H9 (cell line): ENCODE measurements around the gene CD1D. TPM values are rescaled to one million over a fixed set of nuclear protein-coding genes. Genes with fewer than 3 reads are reported as not detected.

Source experiments
- DNase-seq: peaks from one replicate; pipeline ENCODE4 v3.0.0-alpha.2; 2017
- H2AFZ ChIP-seq: one replicate; pipeline ENCODE4 v1.6.1; 2013; ENCODE audit warnings: mild to moderate bottlenecking, low read length, control low read depth, moderate library complexity
- H2AK5ac ChIP-seq: 2 replicates; pipeline ENCODE4 v1.6.1; 2013; ENCODE audit warnings: low read length, control low read depth, mixed read lengths; ENCODE audit not compliant: insufficient read length
- H2BK120ac ChIP-seq: one replicate; pipeline ENCODE4 v1.6.1; 2013; ENCODE audit warnings: low read depth, mild to moderate bottlenecking, low read length, control low read depth, inconsistent platforms; ENCODE audit not compliant: poor library complexity, severe bottlenecking
- H2BK12ac ChIP-seq: 2 replicates; pipeline ENCODE4 v1.6.1; 2013; ENCODE audit warnings: low read length, control low read depth, mixed read lengths, low read depth; ENCODE audit not compliant: insufficient read length
- H2BK15ac ChIP-seq: 2 replicates; pipeline ENCODE4 v1.6.1; 2013; ENCODE audit warnings: low read depth, low read length, control low read depth
- H2BK20ac ChIP-seq: one replicate; pipeline ENCODE4 v1.6.1; 2013; ENCODE audit warnings: low read depth, mild to moderate bottlenecking, low read length, control low read depth, inconsistent platforms; ENCODE audit not compliant: poor library complexity, severe bottlenecking
- H2BK5ac ChIP-seq: 2 replicates; pipeline ENCODE4 v1.6.1; 2013; ENCODE audit warnings: low read length, control low read depth, mixed read lengths; ENCODE audit not compliant: insufficient read length
- H3K14ac ChIP-seq: 2 replicates; pipeline ENCODE4 v1.6.1; 2013; ENCODE audit warnings: low read length, control low read depth; ENCODE audit not compliant: insufficient read depth
- H3K18ac ChIP-seq: 2 replicates; pipeline ENCODE4 v1.6.1; 2013; ENCODE audit warnings: low read depth, mild to moderate bottlenecking, mixed read lengths, low read length, control low read depth; ENCODE audit not compliant: insufficient read length
- H3K23ac ChIP-seq: 2 replicates; pipeline ENCODE4 v1.6.1; 2013; ENCODE audit warnings: low read length, control low read depth, mixed read lengths, low read depth; ENCODE audit not compliant: insufficient read length
- H3K23me2 ChIP-seq: 2 replicates; pipeline ENCODE4 v1.6.1; 2013; ENCODE audit warnings: low read depth, mild to moderate bottlenecking, mixed read lengths, low read length, control low read depth; ENCODE audit not compliant: insufficient read length, poor library complexity, severe bottlenecking
- H3K27ac ChIP-seq: 2 replicates; pipeline ENCODE4 v1.5.1; 2013; ENCODE audit warnings: low read length, control low read depth, mixed read lengths, low read depth; ENCODE audit not compliant: insufficient read length
- H3K27me3 ChIP-seq: 2 replicates; pipeline ENCODE4 v1.6.1; 2013; ENCODE audit warnings: low read length, control low read depth, inconsistent platforms; ENCODE audit not compliant: insufficient read depth
- H3K4ac ChIP-seq: 2 replicates; pipeline ENCODE4 v1.6.1; 2013; ENCODE audit warnings: low read depth, mild to moderate bottlenecking, control low read depth, inconsistent platforms, low read length, moderate library complexity
- H3K4me1 ChIP-seq: 2 replicates; pipeline ENCODE4 v1.6.1; 2013; ENCODE audit warnings: low read length, control low read depth, inconsistent platforms; ENCODE audit not compliant: insufficient read depth
- H3K4me2 ChIP-seq: 2 replicates; pipeline ENCODE4 v1.6.1; 2013; ENCODE audit warnings: low read length, control low read depth, mixed read lengths; ENCODE audit not compliant: insufficient read length, insufficient read depth
- H3K56ac ChIP-seq: 2 replicates; pipeline ENCODE4 v1.6.1; 2013; ENCODE audit warnings: low read depth, mild to moderate bottlenecking, mixed read lengths, low read length, control low read depth; ENCODE audit not compliant: insufficient read length
- H3K79me1 ChIP-seq: 2 replicates; pipeline ENCODE4 v1.6.1; 2013; ENCODE audit warnings: low read depth, mild to moderate bottlenecking, moderate library complexity, low read length, control low read depth, inconsistent platforms; ENCODE audit not compliant: insufficient read depth, poor library complexity, severe bottlenecking
- H3K79me2 ChIP-seq: 2 replicates; pipeline ENCODE4 v1.6.1; 2013; ENCODE audit warnings: low read length, control low read depth, inconsistent platforms; ENCODE audit not compliant: insufficient read depth
- H3K9ac ChIP-seq: 2 replicates; pipeline ENCODE4 v1.6.1; 2013; ENCODE audit warnings: low read length, control low read depth, mixed read lengths; ENCODE audit not compliant: insufficient read length; ENCODE audit errors: extremely low read depth
- H3K9me3 ChIP-seq: one replicate; pipeline ENCODE4 v1.6.1; 2013; ENCODE audit warnings: low read depth, low read length, inconsistent platforms; ENCODE audit not compliant: control insufficient read depth
- H3T11ph ChIP-seq: one replicate; pipeline ENCODE4 v1.6.1; 2013; ENCODE audit warnings: mild to moderate bottlenecking, low read length, control low read depth, inconsistent platforms
- H4K20me1 ChIP-seq: one replicate; pipeline ENCODE4 v1.6.1; 2013; ENCODE audit not compliant: control insufficient read depth, insufficient read length, insufficient read depth
- H4K5ac ChIP-seq: 2 replicates; pipeline ENCODE4 v1.6.1; 2013; ENCODE audit warnings: low read depth, mild to moderate bottlenecking, mixed read lengths, low read length, control low read depth; ENCODE audit not compliant: insufficient read length
- H4K8ac ChIP-seq: replicated peaks from 2 replicates; pipeline ENCODE4 v1.6.1; 2013; ENCODE audit warnings: low read length, control low read depth, mixed read lengths, low read depth; ENCODE audit not compliant: insufficient read length
- H4K91ac ChIP-seq: 2 replicates; pipeline ENCODE4 v1.6.1; 2013; ENCODE audit warnings: low read depth, mild to moderate bottlenecking, moderate library complexity, mixed read lengths, low read length, control low read depth; ENCODE audit not compliant: insufficient read length
- H3K27ac Mint-ChIP-seq, 3 experiments: 2 replicates in 2 of 3; 3 replicates in 1 of 3; pipeline ENCODE4 v1.8.0; 2020 to 2021; ENCODE audit warnings: mixed read lengths in 3 of 3, mild to moderate bottlenecking in 1 of 3, moderate library complexity in 1 of 3
- H3K27me3 Mint-ChIP-seq: 2 replicates; pipeline ENCODE4 v1.8.0; 2021; ENCODE audit warnings: low read depth, mild to moderate bottlenecking, moderate library complexity, mixed read lengths
- H3K36me3 Mint-ChIP-seq, 3 experiments: 2 replicates in 2 of 3; 3 replicates in 1 of 3; pipeline ENCODE4 v1.8.0; 2020 to 2021; ENCODE audit warnings: low read depth in 3 of 3, mixed read lengths in 3 of 3; ENCODE audit not compliant: insufficient read depth in 1 of 3
- H3K4me1 Mint-ChIP-seq, 2 experiments: 2 replicates each; pipeline ENCODE4 v1.8.0; 2020; ENCODE audit warnings: mixed read lengths in 2 of 2
- H3K4me3 Mint-ChIP-seq, 2 experiments: 2 replicates in 1 of 2; 3 replicates in 1 of 2; pipeline ENCODE4 v1.8.0; 2020 to 2021; ENCODE audit warnings: mild to moderate bottlenecking in 2 of 2, mixed read lengths in 2 of 2, moderate library complexity in 1 of 2
- H3K9me3 Mint-ChIP-seq, 2 experiments: 2 replicates in 1 of 2; 3 replicates in 1 of 2; pipeline ENCODE4 v1.8.0; 2020; ENCODE audit warnings: mild to moderate bottlenecking in 2 of 2, mixed read lengths in 2 of 2, moderate library complexity in 1 of 2
- WGBS: extraction: QIAGEN DNeasy Blood & Tissue Kit; methylation state at CpG from one replicate; pipeline ENCODE4 v1.1.7; 2013; ENCODE audit warnings: missing lambda C conversion rate, low lambda C conversion rate, mixed read lengths; ENCODE audit not compliant: insufficient read length; ENCODE audit errors: extremely low coverage; 5-methylcytosine and 5-hydroxymethylcytosine counted together
- total RNA-seq: library from RNA; stranded (reverse); gene quantifications from 2 replicates; pipeline ENCODE4 v1.2.1, GENCODE V29; 2021
- TF ChIP-seq, protein P1 (sequence below): fragments of 200-600 bp; sonication (generic); conservative IDR thresholded peaks from 3 replicates; pipeline ENCODE4 v1.8.0; 2021; ENCODE audit warnings: antibody characterized with exemption, mild to moderate bottlenecking

The CD1D gene
- total RNA-seq, 1 experiment from 2014 or later, result 0.98 TPM

DNA sequence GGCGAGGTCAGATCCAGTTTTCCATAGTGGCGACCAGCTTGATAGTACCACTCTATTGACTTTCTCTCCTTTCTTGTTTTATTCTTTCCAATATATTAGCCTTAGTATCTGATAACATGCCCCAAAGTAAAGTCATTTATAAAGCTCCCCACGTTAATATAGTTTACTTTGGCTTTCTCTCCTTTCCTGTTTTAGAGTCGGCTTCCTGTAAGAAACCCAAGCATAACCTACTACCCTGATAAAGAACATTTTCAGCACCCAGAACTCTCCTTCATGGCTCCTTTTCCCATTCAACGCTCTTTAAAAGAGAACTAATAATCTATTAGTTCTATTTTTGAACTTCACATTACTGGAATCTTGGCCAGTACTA, 23.7 kb downstream of the CD1D start:
- no CpG with 5 or more reads among the region's 5 CpGs for WGBS
- Histone ChIP-seq H2AFZ (no peak overlapping the region), H4K8ac (no peak overlapping the region), H3K23me2 (no peaks in the 10 kb centered on the region), H2BK12ac (no peak overlapping the region), H3K23ac (no peak overlapping the region), H3T11ph (no peak overlapping the region), H2AK5ac (no peak overlapping the region), H3K9ac (no peak overlapping the region), H3K4me1 (no peaks in the 10 kb centered on the region), H2BK15ac (no peak overlapping the region), H3K79me2 (no peaks in the 10 kb centered on the region), H3K18ac (no peak overlapping the region), H2BK20ac (no peak overlapping the region), H2BK5ac (no peak overlapping the region), H3K56ac (no peak overlapping the region), H3K27ac (no peak overlapping the region), H3K9me3 (no peaks in the 10 kb centered on the region), H3K14ac (no peak overlapping the region), H4K20me1 (no peaks in the 10 kb centered on the region), H3K4me2 (no peak overlapping the region), H4K5ac (no peak overlapping the region), H3K79me1 (no peaks in the 10 kb centered on the region), H2BK120ac (no peak overlapping the region), H3K4ac (no peak overlapping the region), H4K91ac (no peak overlapping the region), H3K27me3 (no peaks in the 10 kb centered on the region)
- Mint-ChIP-seq H3K4me1 (peaks cover 18% of the 10 kb centered on the region in 2 experiments), H3K27me3 (peaks cover 2% of the 10 kb centered on the region; the same call in 1 of the 2 replicates), H3K4me3 (no peak overlapping the region), H3K36me3 (no peaks in the 10 kb centered on the region), H3K9me3 (peaks cover 0 to 3% of the 10 kb centered on the region in 2 experiments; a peak in 2 of 5 replicates), H3K27ac (no peak overlapping the region)
- TF ChIP-seq, protein P1, sequence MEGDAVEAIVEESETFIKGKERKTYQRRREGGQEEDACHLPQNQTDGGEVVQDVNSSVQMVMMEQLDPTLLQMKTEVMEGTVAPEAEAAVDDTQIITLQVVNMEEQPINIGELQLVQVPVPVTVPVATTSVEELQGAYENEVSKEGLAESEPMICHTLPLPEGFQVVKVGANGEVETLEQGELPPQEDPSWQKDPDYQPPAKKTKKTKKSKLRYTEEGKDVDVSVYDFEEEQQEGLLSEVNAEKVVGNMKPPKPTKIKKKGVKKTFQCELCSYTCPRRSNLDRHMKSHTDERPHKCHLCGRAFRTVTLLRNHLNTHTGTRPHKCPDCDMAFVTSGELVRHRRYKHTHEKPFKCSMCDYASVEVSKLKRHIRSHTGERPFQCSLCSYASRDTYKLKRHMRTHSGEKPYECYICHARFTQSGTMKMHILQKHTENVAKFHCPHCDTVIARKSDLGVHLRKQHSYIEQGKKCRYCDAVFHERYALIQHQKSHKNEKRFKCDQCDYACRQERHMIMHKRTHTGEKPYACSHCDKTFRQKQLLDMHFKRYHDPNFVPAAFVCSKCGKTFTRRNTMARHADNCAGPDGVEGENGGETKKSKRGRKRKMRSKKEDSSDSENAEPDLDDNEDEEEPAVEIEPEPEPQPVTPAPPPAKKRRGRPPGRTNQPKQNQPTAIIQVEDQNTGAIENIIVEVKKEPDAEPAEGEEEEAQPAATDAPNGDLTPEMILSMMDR, result no peak
- no peak for DNase-seq
